ENCODE results near the gene SLC25A12. TPM values are rescaled to one million over a fixed set of nuclear protein-coding genes. Genes with fewer than 3 reads are reported as not detected.

Gene SLC25A12
- total RNA-seq, 3 donors from 2014 or later: 15.5 to 54.7 (median 39.2) TPM

DNA sequence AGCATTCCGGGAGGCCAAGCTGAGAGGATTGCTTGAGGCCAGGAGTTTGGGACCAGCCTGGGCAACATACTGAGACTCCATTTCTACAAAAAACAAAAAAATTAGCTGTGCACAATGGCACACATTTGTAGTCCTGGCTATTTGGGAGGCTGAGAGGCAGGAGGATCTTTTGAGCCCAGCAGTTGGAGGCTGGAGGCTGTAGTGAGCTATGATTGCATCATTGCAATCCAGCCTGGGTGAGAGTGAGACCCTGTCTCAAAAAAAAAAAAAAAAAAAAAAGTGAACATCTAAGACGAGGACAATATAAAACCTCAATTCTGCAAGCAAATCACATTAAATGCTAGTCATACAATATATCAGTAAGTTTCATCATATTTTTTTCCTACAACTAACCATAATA, 25.4 kb upstream of the SLC25A12 start:
- no peaks in the 10 kb centered on the region for H3K27me3 ChIP-seq
- no peak overlapping the region for H3K4me3 ChIP-seq
- H3K4me1 ChIP-seq: peaks cover 0 to 8% of the 10 kb centered on the region in 2 donors
- no peak overlapping the region for H3K27ac ChIP-seq
- DNase-seq (ENCODE audit: low spot score in 2 of 2): no peak
- intact Hi-C loops (cut with DNase I; ENCODE audit: low total_unique reads): no loop called here
- no peaks in the 10 kb centered on the region for H3K9me3 ChIP-seq
- H3K36me3 ChIP-seq: no peaks in the 10 kb centered on the region
- TF ChIP-seq POLR2A (IDR thresholded peaks at IDR 0.05): no peak
- no peak for TF ChIP-seq POLR2AphosphoS5 (IDR thresholded peaks at IDR 0.05)
- TF ChIP-seq, protein P1, sequence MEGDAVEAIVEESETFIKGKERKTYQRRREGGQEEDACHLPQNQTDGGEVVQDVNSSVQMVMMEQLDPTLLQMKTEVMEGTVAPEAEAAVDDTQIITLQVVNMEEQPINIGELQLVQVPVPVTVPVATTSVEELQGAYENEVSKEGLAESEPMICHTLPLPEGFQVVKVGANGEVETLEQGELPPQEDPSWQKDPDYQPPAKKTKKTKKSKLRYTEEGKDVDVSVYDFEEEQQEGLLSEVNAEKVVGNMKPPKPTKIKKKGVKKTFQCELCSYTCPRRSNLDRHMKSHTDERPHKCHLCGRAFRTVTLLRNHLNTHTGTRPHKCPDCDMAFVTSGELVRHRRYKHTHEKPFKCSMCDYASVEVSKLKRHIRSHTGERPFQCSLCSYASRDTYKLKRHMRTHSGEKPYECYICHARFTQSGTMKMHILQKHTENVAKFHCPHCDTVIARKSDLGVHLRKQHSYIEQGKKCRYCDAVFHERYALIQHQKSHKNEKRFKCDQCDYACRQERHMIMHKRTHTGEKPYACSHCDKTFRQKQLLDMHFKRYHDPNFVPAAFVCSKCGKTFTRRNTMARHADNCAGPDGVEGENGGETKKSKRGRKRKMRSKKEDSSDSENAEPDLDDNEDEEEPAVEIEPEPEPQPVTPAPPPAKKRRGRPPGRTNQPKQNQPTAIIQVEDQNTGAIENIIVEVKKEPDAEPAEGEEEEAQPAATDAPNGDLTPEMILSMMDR (IDR thresholded peaks at IDR 0.05): no peak

DNA sequence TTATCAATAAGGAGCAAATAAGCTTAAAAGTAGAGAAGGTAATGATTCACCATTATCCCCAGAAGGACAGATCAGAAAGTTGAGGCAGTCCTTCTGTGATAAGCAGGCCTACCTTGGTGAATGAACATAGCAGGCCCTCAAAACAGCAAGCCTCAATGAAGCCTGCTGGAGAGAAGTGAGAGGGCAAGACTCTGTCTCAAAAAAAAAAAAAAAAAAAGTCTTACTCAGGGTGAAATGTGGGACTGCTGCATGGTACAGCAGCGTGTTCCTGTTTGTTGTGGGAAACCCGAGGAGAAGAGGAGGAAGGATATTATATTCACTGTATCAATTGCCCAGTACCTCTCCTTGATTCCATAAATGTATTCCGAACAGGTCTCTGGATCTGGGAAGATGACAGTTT, 19.5 kb upstream of the SLC25A12 start:
- Histone ChIP-seq H3K4me1 (no peaks in the 10 kb centered on the region), H3K27me3 (no peaks in the 10 kb centered on the region), H3K4me3 (no peak overlapping the region), H3K27ac (no peak overlapping the region), H3K9me3 (no peaks in the 10 kb centered on the region), H3K36me3 (no peaks in the 10 kb centered on the region)
- intact Hi-C loops (cut with DNase I; ENCODE audit: low total_unique reads): no loop called here
- no peak for DNase-seq (ENCODE audit: low spot score in 2 of 2)
- no peak for TF ChIP-seq POLR2A (IDR thresholded peaks at IDR 0.05)
- TF ChIP-seq, protein P1 (IDR thresholded peaks at IDR 0.05): no peak
- no peak for TF ChIP-seq POLR2AphosphoS5 (IDR thresholded peaks at IDR 0.05)

DNA sequence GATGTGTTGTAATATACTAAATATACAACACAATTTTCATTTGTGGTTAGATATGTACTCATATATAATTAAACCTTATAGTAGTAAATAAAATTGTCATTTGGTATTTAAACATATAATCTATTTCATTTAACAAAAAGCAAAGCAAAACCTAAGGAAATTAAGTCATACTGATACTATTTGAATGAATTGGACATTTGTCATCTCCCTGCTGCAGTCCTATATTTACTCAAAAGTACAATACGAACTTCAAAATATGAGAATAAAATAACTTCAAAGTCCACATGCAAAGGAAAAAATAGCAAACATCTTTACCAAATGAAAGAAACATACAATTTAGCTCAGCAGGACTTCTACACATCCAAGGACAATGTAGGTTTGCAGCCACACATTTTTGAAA, 16.4 kb upstream of the SLC25A12 start:
- no peak for TF ChIP-seq POLR2AphosphoS5 (IDR thresholded peaks at IDR 0.05)
- no peak for TF ChIP-seq POLR2A (IDR thresholded peaks at IDR 0.05)
- TF ChIP-seq, protein P1 (IDR thresholded peaks at IDR 0.05): no peak
- Histone ChIP-seq H3K27ac (no peak overlapping the region), H3K27me3 (no peaks in the 10 kb centered on the region), H3K4me3 (no peak overlapping the region), H3K9me3 (no peaks in the 10 kb centered on the region), H3K4me1 (no peaks in the 10 kb centered on the region), H3K36me3 (no peaks in the 10 kb centered on the region)
- intact Hi-C loops (cut with DNase I; ENCODE audit: low total_unique reads): no loop called here
- no peak for DNase-seq (ENCODE audit: low spot score in 2 of 2)

DNA sequence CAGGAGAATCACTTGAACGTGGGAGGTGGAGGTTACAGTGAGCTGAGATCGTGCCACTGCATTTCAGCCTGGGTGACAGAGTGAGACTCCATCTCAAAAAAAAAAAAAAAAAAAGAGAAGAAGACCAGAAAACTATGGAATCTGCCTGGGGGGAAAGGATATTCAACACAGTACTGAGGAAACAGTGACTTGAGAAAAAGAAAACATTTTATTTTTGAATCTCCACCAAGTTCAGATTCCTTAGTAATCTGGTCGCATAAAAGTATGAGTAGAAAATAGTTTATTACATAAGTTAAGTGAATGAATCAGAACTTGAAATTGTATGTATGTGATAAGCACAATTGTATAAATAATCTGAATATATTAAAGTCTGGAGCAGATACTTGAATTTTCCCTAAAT, 15.2 kb upstream of the SLC25A12 start:
- Histone ChIP-seq H3K36me3 (no peaks in the 10 kb centered on the region), H3K4me3 (no peak overlapping the region), H3K27me3 (no peaks in the 10 kb centered on the region), H3K9me3 (no peaks in the 10 kb centered on the region), H3K4me1 (no peaks in the 10 kb centered on the region), H3K27ac (no peak overlapping the region)
- intact Hi-C loops (cut with DNase I; ENCODE audit: low total_unique reads): no loop called here
- DNase-seq (ENCODE audit: low spot score in 2 of 2): no peak
- TF ChIP-seq, protein P1 (IDR thresholded peaks at IDR 0.05): no peak
- TF ChIP-seq POLR2AphosphoS5 (IDR thresholded peaks at IDR 0.05) (no peak), POLR2A (IDR thresholded peaks at IDR 0.05) (no peak)

DNA sequence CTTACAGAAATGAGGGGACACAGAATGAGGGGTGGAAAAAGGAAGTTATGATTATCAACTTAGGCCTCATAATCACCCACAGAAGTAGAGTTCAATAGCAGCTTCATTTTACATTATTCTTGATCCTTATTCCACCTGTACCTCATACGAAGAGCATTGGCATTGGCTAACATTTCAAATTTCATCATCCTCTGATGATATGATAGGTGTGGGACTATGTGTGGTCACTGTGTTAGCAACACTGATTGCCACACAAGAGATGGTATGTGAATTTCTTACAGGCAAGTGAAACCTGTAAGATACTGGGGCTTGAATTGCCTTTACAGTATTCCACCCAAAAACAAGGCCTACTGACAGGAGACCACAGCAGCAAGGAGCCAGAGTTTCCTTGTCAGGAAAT, 14.2 kb upstream of the SLC25A12 start:
- intact Hi-C loops (cut with DNase I; ENCODE audit: low total_unique reads): no loop called here
- no peaks in the 10 kb centered on the region for H3K9me3 ChIP-seq
- no peak for TF ChIP-seq POLR2AphosphoS5 (IDR thresholded peaks at IDR 0.05)
- TF ChIP-seq, protein P1 (IDR thresholded peaks at IDR 0.05): no peak
- TF ChIP-seq POLR2A (IDR thresholded peaks at IDR 0.05): no peak
- no peaks in the 10 kb centered on the region for H3K36me3 ChIP-seq
- H3K27me3 ChIP-seq: no peaks in the 10 kb centered on the region
- no peak overlapping the region for H3K27ac ChIP-seq
- no peak for DNase-seq (ENCODE audit: low spot score in 2 of 2)
- no peak overlapping the region for H3K4me3 ChIP-seq
- no peaks in the 10 kb centered on the region for H3K4me1 ChIP-seq
